Glomerular visceral epithelial cell (primary cell): Measurements from ENCODE around the gene CECR2.

Experiments
- DNase-seq: peaks from one replicate; pipeline ENCODE4 v3.0.0-alpha.2; 2016; ENCODE audit errors: extremely low spot score

CECR2 gene

DNA sequence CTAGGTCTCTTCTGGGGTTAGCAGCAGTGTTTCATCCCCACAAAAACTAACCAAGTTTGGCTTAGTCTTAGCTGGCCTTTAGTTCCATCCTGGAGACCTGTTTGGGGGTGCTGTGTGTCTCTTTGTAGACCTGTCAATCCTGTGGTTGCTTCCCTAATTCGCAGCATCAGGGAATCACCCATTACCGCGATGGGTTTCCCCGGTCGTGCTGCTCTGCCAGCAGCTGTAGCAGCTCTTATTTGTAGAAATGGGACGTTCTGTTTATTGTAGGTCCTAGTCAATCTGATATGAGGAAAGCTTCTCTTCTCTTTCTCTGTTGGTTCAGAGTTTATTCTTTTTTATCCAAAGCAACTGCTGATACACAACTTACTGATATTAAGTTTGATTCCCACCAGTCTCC lies 91.6 kb downstream of the CECR2 start:
- DNase-seq: no peak

DNA sequence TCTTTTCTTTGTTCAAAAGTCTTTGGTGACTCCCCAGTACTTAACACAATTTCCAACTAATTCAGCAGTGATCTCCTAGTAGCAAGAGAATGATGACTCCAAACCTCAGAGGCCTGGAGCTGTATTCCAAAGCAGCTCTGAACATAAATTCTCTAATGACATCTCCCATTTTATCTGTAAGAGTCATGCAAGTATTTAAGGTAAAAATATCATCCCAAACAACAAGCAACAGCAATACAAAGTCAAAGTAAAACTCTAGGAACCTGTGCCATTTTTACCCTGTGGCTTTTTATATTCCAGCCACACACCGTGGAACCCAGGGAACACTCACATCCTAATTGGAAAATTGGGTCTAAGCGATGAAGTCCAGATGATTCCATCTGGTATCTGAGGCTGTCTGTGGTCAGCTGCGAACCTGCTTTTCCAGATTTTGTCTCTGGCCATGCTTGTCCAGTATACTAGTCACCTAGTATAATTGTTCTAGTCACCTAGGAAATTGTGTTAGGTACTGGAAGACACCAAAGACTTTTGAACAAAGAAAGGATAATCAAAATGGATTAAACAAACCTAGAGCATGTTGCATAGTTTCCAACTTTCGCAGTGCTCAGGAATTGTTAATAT lies 101.7 kb downstream of the CECR2 start:
- no peak for DNase-seq

DNA sequence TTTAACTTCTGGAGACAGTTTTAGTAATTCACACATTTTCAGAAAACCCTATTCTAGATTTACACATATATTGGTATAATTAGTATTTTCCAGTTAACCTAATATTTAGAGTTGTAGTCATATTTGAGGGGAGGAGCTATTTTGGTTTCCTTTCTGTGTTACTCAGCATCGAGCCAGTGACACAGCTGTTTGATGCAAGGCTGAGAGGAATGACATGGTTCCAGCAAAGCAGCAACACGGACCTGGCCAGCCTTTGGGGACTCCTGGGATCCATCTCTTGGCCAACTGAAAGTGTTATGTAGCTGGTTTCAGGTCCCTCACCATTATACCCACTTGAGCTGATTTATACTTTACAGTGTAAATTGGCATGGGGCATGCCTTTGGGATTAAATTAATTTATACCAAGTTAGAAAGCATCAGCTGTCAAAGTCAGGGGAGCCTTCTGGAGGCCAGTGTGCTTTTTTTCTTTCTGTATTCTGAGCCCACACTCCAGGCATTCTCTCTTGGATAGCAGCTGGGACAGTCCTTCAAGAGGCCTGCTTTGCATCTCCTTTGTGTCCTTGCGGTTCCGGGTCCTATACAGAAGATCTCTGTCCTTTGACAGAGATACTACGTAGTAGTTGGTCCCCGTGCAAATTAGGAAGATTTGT lies 102.8 kb downstream of the CECR2 start:
- DNase-seq: no peak

- DNase-seq: no peak
Observed at GRCh38 chr22:17472932-17473331, 103.7 kb downstream of the CECR2 start.

DNA sequence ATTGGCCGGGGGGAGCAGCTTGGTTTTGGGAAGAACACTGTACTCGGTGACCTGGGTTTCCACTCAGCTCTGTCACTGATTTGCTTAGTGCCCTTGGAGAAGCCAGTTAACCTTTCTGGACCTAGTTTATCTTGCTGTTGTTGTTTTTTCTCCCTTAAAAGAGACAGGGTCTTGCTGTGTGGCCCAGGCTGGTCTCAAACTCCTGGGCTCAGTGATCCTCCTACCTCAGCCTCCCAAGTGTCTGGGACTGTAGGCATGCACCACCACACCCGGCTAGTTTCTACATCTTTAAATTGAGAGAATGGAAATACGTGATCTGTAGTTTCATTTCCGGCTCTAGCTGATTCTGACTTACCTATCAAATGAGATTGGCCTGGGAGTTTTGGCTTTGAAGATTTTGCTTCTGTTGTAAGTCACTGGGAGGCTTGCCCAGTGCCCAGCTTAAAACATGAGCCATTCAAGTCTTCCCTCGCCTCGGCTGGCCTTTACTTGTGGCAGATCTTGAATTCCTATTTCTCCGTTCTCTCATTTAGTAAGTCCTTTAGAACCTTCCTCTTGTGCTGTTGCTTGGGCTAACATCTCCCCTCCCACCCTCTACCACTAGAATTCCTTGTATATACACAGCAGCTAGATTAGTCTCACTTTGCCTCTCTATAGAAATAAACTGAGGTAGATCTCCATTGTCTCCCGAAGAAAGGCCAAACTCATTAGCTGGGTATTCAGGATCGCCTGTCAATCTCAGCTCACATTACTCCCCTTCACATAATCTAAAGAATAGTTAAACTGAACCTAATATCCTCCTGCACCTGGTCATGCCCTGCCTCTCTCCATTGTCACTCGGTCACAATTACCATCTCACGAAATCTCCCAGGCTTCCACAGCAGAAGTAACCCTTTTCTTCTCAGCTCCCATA lies 106.3 kb downstream of the CECR2 start:
- DNase-seq: no peak

GRCh38 chr22:17476838-17477237 lies 107.6 kb downstream of the CECR2 start:
- DNase-seq: no peak

GRCh38 chr22:17477391-17477833 lies 108.2 kb downstream of the CECR2 start:
- DNase-seq: no peak

GRCh38 chr22:17479135-17479534 lies 109.9 kb downstream of the CECR2 start:
- DNase-seq: no peak

DNA sequence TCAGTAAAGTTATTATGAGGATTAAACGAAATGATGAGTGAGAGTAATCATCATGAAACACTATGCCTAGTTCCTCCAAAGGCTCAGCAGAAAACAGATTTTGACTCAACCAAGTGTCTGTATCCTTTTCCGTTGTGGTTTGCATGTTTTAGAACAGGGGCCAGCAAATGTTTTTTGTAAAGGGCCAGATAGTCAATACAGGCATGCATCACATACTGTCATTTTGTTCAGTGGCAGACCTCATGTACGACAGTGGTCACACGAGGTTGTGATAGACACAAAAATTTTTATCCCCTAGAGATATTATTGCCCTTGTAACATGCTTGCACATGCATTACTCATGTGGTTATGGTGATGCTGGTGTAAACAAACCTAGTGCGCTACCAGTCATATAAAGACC lies 112.2 kb downstream of the CECR2 start:
- DNase-seq: no peak

GRCh38 chr22:17483688-17484372 lies 114.6 kb downstream of the CECR2 start:
- DNase-seq: no peak

DNA sequence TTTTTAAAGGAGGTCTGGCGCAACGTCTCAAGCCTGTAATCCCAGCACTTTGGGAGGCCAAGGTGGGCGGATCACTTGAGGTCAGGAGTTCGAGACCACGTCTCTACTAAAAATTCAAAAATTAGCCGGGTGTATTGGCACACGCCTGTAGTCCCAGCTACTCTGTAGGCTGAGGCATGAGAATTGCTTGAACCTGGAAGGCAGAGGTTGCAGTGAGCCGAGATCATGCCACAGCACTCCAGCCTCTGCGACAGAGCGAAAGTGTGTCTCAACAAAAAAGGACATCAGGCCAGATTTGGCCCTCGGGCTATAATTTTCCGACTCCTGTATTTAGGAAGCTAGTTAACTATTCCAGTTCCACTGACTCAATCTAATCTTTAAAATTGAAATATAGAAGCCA lies 115.3 kb downstream of the CECR2 start:
- no peak for DNase-seq

DNA sequence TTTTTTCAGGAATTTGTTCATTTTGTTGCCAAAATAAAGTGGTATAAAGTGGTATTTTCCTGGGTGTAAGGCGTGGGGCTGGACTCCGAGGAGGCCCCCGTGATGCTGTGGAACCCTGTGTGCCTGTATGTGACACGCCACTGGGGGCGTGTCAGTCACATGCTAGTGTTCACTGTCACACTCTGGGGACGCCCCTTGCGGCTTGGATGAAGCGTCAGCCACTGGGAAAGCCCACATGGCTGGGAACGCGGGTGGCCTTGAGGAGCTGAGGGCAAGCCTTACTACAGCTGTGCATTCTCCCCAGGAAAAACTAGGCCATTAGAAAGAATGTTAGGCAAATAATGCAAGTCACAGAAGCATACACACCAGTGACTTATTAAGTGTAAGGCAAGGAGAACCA lies 117.1 kb downstream of the CECR2 start:
- DNase-seq: no peak

DNA sequence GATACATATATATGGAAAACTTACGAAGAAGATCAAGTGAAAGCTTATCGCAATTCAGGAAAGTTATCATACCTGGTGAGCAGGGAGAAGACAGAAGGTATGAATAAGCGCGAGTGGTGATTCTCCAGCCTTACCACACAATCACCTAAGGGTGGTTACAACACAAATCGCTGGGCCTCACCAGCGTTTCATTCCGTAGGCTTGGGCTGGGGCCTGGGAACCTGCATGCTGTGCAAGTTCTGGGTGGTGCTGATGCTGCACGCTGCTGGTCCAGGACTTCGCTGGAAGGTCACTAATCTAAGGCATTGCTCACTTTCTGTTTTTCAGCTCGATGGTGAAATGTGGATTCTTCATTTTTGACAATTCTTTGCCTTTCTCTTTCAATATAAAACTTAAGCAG lies 117.5 kb downstream of the CECR2 start:
- no peak for DNase-seq

GRCh38 chr22:17489101-17489500 lies 119.8 kb downstream of the CECR2 start:
- DNase-seq: no peak

GRCh38 chr22:17491090-17491640 lies 121.9 kb downstream of the CECR2 start:
- DNase-seq: no peak

- DNase-seq: no peak
Observed at GRCh38 chr22:17492247-17492646, 123.0 kb downstream of the CECR2 start.

DNA sequence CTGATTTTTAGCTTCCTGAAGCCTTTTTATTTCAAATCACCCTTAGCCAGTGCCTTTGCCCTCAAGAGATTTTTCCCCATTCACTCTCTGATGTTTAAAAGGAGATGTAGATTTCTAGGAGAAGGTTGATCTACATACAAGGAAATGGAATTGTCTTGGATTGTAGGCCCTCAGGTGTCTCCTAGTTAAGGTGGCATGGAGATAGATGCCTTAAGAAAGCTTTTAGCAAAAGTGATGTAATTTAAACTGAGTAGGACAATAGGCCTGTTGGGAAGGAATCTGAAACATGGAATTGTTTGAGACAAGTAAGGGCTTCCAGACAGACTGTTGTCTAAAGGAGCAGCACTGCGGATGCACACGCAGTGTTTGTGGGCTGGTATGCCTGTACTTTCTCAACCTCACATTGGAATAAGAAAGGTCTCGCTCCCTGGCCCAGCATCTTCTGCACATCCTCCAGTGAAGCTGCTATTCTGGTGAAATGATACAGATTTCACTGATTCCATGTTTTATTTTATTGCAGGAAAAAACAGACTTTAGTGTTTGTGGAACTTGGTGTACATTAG lies 124.2 kb downstream of the CECR2 start:
- no peak for DNase-seq

- no peak for DNase-seq
Observed at GRCh38 chr22:17496841-17497240, 127.6 kb downstream of the CECR2 start.

DNA sequence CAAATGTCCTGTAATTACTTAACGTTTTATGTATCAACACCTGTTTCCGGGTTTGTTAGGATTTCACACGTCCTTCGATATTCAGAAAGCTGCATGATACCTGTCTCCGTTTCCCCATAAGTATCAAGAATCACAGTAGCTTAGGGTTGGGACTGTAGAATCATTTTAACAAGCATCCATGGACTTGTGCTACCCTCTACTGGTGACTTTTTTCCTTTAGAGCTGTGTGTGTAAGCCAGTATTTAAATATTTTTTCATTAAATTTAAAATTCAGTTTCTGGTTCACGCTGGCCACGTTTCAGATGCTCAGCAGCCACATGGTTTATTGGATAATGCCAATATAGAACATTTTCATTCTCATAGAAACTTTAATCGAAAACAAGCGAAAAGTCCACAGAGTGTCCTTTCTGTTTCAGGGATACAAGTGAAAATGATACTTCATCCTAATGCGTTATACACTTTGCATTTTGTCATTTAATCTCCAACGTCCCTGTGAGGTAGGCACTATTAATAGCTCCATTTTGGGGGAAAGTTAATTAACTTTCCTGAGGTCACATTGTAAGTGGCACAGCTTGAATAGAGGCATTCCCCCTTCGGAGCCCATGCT lies 132.5 kb downstream of the CECR2 start:
- peak; percentile 44 for DNase-seq

GRCh38 chr22:17508110-17508509 lies 138.8 kb downstream of the CECR2 start:
- no peak for DNase-seq

DNA sequence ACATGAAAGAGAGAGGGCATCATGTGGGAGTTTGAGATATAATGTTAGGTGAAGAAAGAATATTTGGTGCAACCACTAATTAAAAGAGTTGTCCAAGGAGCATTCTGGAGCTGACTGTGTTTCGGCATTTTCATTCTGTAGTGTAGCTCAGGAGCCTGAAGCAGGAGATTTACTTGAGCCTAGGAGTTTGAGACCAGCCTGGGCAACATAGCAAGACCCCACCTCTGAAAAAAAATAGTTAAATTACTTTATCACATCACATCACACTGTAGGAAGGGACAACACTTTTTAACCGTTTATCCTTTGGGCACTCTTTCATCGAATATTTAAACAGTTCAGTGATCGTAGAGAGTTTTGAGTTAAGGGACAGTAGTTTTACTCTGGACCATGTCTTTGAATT lies 143.7 kb downstream of the CECR2 start:
- no peak for DNase-seq
